ENCODE measurements around the gene DTX3.

Gene DTX3

GRCh38 chr12:57640175-57641042, 35.8 kb downstream of the DTX3 start:
- Histone ChIP-seq H3K27ac (ENCODE audit: extremely low read depth, low read depth, low read length) (no peak overlapping the region), H3K4me3 (ENCODE audit: low read depth, low read length) (no peak overlapping the region), H3K4me1 (ENCODE audit: control insufficient read depth, insufficient read depth, low read length) (no peaks in the 10 kb centered on the region), H3K36me3 (ENCODE audit: control insufficient read depth in 2 of 2, insufficient read depth in 1 of 2, low read length in 2 of 2) (no peaks in the 10 kb centered on the region), H3K9me3 (ENCODE audit: control insufficient read depth, insufficient read depth, low read depth, low read length) (no peaks in the 10 kb centered on the region)
- CTCF ChIA-PET: interaction anchor here (2.8 kb wide), 1 partner anchor 7 kb away, joined by 15 read pairs; the partner anchor contains the start of gene B4GALNT1
- POLR2A ChIA-PET: no interaction called here
- TF ChIP-seq ZNF362 (tag by site-specific recombination; IDR thresholded peaks at IDR 0.05) (no peak), SCRT2 (tag by site-specific recombination; IDR thresholded peaks at IDR 0.05) (peak; percentile 88)

GRCh38 chr12:57641699-57642442, 37.2 kb downstream of the DTX3 start:
- CTCF ChIA-PET: interaction anchor here (1.0 to 2.8 kb wide), 2 partner anchors 8 to 21 kb away, joined by 3 to 15 read pairs; partner anchors contain the start of gene B4GALNT1
- Histone ChIP-seq H3K36me3 (ENCODE audit: control insufficient read depth in 2 of 2, insufficient read depth in 1 of 2, low read length in 2 of 2) (no peaks in the 10 kb centered on the region), H3K4me1 (ENCODE audit: control insufficient read depth, insufficient read depth, low read length) (no peaks in the 10 kb centered on the region), H3K27ac (ENCODE audit: extremely low read depth, low read depth, low read length) (no peak overlapping the region), H3K9me3 (ENCODE audit: control insufficient read depth, insufficient read depth, low read depth, low read length) (no peaks in the 10 kb centered on the region), H3K4me3 (ENCODE audit: low read depth, low read length) (no peak overlapping the region)
- TF ChIP-seq KLF10 (tag by site-specific recombination; IDR thresholded peaks at IDR 0.05): no peak
- TF ChIP-seq ZNF677 (tag by site-specific recombination; IDR thresholded peaks at IDR 0.05): no peak
- no peak for TF ChIP-seq ZNF510 (tag by site-specific recombination; IDR thresholded peaks at IDR 0.05; ENCODE audit: insufficient replicate concordance)
- no peak for TF ChIP-seq ZNF48 (tag by site-specific recombination; IDR thresholded peaks at IDR 0.05)
- TF ChIP-seq ZNF548 (tag by site-specific recombination; IDR thresholded peaks at IDR 0.05): no peak
- TF ChIP-seq SP2 (tag by site-specific recombination; IDR thresholded peaks at IDR 0.05): no peak
- TF ChIP-seq SP3 (tag by site-specific recombination; IDR thresholded peaks at IDR 0.05): no peak
- TF ChIP-seq PRDM6 (tag by site-specific recombination; IDR thresholded peaks at IDR 0.05): no peak
- TF ChIP-seq ZNF473 (tag by site-specific recombination; IDR thresholded peaks at IDR 0.05): no peak
- TF ChIP-seq BCL6B (tag by site-specific recombination; IDR thresholded peaks at IDR 0.05): no peak
- no peak for TF ChIP-seq ZNF221 (tag by site-specific recombination; IDR thresholded peaks at IDR 0.05; ENCODE audit: borderline replicate concordance)
- no peak for TF ChIP-seq ZNF169 (tag by site-specific recombination; IDR thresholded peaks at IDR 0.05)
- TF ChIP-seq ZNF791 (tag by site-specific recombination; IDR thresholded peaks at IDR 0.05): no peak
- TF ChIP-seq FEZF1 (tag by site-specific recombination; IDR thresholded peaks at IDR 0.05): no peak
- no peak for TF ChIP-seq ZNF18 (tag by site-specific recombination; IDR thresholded peaks at IDR 0.05)
- no peak for TF ChIP-seq REST (tag by site-specific recombination; IDR thresholded peaks at IDR 0.05)
- no peak for TF ChIP-seq ZNF626 (tag by site-specific recombination; IDR thresholded peaks at IDR 0.05)
- POLR2A ChIA-PET: no interaction called here
